OCI-LY7 (cell line): ENCODE data around the gene ZFP37.

Experiments used
- EZH2phosphoT487 ChIP-seq: fragments of 200-600 bp; sonication (generic); IDR thresholded peaks from 2 replicates; pipeline ENCODE4 v1.6.1; 2018; ENCODE audit warnings: low read depth, borderline replicate concordance, mild to moderate bottlenecking, mixed run types, antibody characterized with exemption, low read length, moderate library complexity, mixed read lengths
- TF ChIP-seq, protein P1 (sequence below): fragments of 200-600 bp; sonication (generic); conservative IDR thresholded peaks from 2 replicates; pipeline ENCODE4 v1.5.1; 2014; ENCODE audit warnings: mild to moderate bottlenecking, antibody characterized with exemption, low read length, moderate library complexity, mixed read lengths

DNA sequence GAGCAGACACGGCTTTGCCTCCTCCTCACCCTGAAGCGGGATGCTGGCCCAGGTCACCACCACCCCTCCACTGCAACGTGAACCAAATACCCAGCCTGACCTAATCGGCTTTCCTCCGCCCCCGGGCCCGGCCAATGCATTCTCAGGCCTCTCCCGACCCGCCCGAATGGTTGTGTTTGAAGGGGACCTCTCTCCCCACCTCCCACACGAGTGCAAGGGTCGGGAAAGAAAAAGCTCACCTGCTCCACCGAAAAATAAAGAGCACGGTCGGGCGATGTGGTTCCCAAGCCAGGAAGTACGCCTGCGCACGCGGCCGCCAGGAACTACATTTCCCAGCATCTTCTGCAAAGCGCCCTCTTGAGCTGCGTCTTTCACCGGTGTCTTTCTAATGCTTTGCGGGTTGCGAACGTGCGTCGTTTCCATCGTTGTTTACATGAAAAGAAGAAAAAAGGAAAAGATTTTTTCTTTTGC is 44.6 kb downstream of the ZFP37 start, which contains the start of gene ZNF883:
- TF ChIP-seq, protein P1, sequence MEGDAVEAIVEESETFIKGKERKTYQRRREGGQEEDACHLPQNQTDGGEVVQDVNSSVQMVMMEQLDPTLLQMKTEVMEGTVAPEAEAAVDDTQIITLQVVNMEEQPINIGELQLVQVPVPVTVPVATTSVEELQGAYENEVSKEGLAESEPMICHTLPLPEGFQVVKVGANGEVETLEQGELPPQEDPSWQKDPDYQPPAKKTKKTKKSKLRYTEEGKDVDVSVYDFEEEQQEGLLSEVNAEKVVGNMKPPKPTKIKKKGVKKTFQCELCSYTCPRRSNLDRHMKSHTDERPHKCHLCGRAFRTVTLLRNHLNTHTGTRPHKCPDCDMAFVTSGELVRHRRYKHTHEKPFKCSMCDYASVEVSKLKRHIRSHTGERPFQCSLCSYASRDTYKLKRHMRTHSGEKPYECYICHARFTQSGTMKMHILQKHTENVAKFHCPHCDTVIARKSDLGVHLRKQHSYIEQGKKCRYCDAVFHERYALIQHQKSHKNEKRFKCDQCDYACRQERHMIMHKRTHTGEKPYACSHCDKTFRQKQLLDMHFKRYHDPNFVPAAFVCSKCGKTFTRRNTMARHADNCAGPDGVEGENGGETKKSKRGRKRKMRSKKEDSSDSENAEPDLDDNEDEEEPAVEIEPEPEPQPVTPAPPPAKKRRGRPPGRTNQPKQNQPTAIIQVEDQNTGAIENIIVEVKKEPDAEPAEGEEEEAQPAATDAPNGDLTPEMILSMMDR, result no peak
- TF ChIP-seq EZH2phosphoT487, result no peak
